GM18873 (cell line): ENCODE data around the gene DCAF8.

Experiments
- ATAC-seq: cut with Tn5 transposase; IDR thresholded peaks from one replicate; pipeline ENCODE4 v1.9.1; 2021; ENCODE audit warnings: mild to moderate bottlenecking, moderate library complexity, moderate number of reproducible peaks; ENCODE audit not compliant: unreplicated experiment, low FRiP score

The DCAF8 gene

DNA sequence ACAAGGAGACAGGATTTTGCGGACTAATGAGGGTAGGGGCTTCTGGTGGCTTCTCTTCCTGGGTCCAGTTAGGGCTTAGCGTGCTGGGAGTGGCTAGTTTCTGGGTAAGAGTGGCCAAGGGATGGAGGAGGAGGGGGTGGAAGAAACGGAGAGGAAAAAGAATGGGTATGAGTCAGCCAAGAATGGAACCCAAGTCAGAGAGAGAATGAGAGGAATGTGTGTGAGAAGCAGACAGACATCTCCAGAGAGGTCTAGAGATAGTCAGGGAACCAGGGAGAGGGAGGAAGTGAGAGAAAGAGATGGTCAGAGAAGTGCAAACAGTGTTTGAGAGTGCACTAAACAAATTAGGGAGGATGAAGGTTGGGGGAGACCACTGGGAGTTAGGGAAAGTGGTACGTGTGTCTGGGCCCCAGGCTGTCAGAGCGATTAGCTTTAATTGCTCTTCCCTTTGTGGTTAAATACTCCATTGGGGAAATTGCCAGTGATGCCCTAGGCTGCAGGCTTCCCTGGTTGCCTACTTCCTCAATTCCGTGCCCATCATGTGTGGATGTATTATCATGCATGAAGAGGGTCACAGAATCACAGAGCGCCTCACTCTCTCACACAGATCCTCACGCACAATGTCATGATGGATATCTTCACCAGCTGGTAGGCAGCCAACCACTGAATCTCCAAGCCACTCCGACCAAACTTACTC is 55.8 kb downstream of the DCAF8 start:
- no peak for ATAC-seq

DNA sequence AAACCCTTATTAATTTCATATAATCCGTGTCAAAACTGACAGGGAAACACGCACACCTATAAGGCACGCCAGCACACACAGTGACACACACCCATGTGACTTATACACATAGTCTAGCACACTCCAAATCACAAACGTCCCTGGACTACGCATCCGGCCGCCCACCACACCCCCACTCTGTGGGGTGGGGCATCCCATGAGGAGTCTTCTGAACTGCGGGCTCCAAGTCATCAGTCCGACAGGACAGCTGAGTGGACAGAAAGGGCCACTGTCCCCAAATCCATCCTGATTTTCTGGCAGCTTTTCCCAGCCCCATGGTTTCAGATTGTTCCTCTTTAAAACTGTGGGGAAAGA is 56.3 kb downstream of the DCAF8 start:
- no peak for ATAC-seq

DNA sequence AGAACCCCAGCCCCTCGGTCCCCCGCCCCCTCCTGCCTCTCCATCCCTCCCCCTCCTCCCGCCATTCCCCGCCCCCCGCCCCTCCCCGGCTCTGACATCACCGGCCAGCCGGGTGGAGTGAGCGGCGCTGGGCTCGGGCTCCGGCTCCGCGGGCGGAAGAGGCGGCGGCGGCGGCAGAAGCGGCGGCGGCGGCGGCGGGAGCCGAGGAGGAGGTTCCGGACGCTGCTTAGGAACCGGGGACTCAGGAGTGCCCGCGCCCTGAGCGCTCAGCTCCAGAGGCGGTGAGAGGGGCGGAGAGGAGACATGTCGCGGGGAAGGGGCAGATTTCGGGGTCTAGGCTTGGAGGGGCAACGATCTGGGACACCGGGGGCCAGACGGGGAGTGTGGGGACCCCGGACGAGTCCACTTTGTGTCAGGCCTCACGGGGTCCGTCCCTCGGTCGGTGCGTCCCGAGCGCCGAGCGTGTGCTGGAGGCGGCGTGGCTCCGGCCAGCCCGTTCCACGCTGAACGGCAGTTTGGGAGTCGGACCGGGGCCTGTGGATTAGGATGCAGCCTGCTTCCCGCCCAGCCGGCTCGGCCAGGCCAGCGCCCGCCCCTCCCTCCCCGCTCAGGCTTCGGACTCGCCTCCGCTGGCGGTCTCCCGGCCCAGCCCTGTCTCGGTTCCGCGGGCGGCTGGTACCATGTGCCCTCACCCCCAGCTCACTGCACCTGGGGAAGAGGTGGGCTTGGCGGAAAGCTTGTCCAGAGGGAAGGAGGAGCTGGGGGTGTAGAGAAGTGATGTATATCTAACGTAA is 56.9 kb downstream of the DCAF8 start, which contains the start of gene PEA15:
TSS of gene PEA15 (plus strand) at position 143 of the 794 bp plus-strand sequence. CDS start 6,161 bp downstream, outside the sequence.
- ATAC-seq: no peak

DNA sequence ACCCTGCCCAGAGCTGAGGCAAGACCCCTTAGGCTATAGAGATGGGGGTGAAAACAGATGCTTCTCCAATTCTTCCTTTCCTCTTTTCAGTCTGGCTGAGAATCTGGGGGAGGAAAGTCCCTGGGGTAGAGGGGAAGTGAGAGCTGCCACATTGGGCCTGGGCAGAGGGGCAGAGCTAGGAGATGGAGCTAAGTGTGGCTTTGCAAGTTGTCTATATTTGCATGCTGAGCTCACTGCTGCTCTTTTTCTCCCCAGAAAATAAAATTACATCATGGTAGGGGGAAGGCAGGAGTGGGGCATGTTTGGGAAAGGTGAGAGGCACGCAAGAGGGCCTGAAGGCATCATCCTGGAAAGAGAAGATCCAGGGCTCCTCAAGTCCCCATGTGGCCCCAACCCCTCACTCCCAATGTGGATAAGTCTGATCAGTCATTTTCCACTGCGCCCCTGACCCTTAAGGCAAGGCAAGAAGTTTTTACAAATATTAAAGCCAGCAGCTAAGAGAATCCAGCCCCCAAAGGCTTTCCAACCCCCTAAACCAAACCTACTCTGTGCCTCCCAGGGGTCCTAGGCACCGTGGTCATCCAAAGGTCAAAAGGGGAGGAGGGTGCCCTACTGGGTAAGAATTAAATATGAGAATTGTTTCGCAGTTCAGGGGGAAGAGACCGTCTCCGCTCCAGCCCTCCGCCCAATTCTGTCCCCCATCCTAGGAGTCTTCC is 57.7 kb downstream of the DCAF8 start:
- ATAC-seq: peak; percentile 74

DNA sequence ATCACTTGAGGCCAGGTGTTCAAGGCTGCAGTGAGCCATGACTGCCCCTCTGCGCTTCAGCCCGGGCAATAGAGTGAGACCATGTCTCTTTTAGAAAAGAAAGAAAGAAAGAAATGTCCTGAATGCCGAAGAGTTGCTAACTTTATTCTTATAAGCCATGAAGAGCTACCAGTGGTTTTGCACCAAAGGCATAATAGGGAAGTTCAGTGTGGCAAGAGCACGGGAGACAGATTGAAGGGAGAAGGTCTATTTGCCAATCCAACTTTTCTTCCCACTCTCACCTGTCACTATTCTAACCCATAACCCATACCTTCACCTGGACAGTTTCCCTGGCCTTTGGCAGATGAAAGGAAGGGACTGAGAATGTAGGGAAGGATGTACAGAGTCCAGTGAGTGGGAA is 61.6 kb downstream of the DCAF8 start:
- no peak for ATAC-seq

DNA sequence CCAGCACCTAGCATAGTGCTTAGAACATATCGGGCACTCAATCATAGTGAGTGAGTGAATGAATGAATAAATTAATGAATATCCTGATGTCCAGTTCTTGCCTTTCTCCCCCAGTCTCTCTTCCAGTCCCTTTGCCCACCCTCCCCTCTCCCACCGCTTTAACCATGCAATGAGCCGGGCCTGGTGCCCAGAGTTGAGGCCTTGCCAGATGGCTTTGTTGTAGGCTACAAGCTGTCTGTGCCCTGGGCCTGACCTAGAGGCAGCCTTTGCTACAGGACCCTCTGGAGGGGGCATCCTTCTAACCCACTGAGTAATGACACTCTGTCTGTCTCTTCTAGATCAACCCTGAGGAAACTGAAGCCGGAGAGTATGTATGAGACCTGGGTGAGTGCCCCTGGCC is 65.1 kb downstream of the DCAF8 start:
- ATAC-seq: no peak

DNA sequence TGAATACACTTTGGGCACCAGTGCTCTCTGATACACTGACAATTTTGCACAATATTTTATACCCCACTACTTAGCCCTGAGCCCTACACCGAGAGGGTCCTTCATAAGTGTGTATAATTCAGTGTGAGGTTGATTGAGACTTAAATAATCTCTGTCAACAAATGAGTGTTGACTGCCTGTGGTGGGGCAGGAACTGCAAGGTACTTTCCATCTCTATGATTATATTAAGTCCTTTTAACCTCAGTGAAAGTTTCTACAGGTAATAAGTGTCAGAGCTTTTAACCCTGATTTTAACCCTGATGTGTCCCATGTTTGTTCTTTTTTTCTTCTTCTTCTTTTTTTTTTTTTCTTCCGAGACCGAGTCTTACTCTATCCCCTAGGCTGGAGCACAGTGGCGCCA is 66.2 kb downstream of the DCAF8 start:
- no peak for ATAC-seq

DNA sequence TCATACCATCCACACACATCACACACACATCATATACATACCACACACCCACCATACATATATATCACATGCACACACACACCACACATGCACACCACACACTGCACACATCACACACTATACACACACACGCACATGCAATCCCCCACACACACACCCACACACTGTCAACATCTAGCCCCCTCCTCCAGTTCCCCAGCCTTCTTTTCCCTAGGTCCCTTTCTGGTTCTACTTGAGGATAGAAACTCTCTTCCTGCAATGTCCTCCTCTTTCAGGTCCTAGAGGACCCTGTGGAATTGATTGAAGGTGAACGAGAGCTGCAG is 67.7 kb downstream of the DCAF8 start:
- ATAC-seq: no peak

DNA sequence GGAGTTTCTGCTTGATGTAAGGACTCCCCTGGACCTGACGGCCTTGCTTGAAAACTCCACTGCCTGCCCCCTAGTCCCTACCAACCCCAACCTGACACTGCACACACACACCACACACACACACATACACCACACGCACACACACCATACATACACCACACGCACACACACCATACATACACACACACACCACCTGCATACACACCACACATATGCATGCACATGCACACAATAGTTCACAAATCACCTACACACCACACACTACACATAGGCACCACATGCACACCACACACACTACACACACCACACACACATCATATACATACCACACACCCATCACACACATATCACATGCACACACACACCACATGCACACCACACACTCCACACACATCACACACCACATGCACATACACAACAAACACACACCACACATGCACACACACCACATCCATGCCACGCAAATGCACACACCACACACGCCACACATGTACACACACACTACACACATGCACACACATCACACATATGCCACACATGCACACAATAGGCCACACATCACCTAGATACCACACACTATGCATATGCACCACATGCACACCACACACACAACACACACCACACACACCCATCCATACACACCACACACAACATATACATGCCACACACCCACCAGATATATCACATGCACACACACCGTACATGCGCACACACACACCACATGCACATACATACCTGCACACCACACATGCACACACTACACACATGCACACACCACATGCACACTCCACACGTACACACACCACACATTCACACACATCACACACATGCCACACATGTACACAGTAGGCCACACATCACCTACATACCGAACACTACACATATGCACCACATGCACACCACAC is 68.3 kb downstream of the DCAF8 start:
- ATAC-seq: no peak

DNA sequence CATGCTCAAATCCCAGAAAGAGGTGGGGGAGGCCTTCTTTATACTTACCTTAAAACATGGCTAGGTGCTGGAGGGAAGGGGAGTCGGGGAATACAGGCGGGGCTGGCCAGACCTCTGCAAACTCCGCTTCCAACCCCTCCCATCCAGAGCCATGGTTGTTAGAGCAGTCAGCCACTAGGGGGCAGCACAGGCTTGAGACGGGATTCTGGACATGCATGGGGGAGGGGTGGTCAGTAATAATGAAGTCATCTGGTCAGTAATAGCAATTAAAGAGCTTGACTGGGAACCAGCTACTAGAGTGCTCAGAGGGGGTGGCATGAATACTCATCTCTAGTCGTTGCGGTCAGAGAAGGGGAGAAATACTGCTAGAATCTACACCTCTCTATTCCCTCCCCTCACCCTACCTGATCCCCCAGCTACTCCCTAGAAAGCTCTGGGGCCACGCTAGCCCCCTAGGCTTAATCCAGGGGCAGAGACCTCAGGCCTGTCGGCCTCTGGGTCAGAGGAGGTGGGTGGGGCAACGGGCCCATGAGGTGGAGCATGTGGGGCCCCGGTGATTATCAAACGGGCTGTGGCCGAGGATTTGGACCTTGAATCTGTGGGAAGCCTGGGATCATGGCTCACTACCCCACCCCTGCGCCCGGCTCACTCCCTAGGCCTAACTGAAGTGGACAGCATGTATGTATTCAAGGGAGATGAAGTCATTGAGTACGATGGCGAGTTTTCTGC is 69.1 kb downstream of the DCAF8 start:
- ATAC-seq: no peak

DNA sequence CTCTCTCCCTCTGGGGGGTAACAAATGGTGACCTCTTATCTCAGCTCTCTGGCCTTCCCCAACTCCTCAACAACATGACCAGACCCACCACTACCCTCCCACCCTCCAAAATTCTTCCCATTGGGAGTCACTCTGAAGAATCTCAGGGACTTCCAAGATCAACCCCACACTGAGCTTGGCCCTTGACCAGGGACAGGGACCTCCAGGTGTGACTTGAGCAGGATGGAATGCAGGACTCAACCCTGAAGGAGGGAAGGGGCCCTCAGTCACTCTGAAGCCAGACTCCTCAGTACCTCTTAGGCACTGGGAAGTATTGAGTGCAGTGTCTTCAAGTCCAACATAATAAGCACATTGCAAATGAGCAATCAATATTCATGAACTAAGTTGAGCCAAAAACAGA is 70.1 kb downstream of the DCAF8 start:
- no peak for ATAC-seq

DNA sequence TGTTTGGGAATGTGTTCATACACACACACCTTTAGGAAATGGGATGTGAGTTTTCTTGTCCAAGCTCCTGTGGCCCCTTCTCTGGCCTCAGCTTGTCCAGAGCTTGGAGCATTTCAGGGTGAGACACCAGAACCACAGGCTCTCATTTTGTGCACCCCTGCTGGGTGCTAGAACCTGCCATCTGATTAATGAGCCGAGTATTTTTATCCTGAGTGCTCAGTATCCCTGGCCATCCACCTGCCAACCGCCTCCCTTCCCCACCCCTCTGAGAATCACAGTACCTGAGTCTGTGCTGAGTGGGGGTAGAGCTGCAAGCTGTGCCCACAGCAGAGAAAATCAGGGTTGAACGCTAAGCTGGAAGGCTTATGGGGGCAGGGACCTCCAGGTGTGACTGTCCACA is 70.6 kb downstream of the DCAF8 start:
- ATAC-seq: no peak

DNA sequence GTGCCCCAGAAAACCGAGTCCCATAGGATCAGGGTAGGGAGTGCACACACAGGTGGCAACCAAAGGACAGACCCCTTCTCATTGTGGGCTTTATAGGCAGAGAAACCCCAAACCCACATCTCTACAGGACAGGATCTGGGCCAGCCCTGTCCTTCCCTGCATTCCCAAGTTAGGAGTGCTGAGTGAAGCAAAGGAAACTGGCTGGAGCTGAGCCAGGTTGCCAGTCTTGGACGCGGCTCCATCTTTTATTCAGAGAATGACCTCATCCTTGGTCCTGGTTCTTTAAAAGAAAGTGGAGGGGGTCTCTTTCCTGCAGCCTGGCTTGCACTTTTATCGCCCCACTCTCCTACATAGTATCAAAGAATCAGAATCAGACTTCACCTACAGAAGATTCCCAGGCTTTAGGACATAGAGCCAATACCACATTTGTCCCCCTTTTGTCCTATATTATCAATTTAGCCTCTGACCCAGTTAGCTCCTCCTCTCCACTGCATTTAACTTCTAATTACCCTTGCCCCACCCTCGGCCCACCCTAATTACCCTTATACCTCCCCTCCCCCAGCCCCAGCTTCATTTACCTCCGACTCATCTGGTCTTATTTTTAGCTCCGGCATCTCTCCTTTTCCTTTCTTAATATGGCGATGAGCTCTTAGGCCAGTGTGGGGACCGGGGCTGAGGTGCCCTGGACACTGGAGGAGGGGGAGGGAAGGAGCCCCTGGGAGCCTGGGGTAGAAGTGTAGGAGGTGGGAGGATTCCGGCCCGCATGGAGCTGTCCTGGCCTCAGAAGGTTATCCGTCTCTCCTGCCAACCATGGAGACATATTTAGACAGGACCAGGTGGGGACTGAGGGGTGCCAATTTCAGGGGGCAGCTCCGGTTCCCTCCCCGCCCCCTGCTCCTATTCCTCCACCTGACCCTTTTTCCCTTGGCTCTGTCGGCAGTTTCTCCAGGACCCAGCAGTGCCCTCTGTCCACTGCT is 72.4 kb downstream of the DCAF8 start, which contains the start of gene CASQ1:
TSS of gene CASQ1 (plus strand) at position 927 of the 977 bp plus-strand sequence. CDS start 177 bp downstream, outside the sequence.
- ATAC-seq: no peak

DNA sequence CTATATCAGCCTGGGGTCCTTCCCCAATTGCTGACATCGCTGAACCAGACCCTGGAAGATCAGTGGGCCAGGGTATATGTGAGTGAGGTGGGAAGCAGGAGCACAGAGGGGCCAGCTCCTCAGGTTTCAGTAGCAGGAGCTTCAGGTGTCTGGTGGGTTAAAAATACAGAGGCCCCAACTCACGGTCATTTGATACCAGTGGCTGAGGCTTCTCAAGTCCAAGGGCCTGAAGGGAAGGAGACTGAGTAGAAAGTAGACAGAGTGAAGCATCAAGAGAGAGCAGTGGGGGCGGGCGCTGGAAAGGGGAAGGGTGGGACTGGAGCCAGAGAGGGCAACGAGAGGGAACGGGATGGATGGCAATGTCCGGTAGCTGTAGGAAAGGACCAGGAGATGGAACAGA is 74.0 kb downstream of the DCAF8 start:
- no peak for ATAC-seq

DNA sequence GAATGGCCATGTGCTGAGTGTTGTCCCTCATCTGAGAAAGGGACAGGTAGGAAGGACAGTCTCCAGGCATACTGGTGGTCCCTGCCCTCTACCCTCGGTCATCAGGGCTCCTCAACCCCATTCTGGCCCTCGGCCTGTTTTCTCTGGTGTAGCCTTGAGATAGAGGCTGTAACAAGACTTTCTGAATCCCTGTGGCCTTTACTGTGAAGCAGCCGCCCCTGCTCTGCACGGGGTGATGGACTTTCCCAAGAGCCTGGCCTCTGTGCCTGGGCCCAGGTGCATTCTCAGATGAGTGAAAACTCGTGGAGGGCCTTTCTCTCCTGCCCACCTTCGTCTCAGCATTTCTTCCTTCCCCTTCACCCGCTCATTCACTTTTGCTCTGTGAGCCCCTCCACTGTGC is 74.9 kb downstream of the DCAF8 start:
- ATAC-seq: no peak

DNA sequence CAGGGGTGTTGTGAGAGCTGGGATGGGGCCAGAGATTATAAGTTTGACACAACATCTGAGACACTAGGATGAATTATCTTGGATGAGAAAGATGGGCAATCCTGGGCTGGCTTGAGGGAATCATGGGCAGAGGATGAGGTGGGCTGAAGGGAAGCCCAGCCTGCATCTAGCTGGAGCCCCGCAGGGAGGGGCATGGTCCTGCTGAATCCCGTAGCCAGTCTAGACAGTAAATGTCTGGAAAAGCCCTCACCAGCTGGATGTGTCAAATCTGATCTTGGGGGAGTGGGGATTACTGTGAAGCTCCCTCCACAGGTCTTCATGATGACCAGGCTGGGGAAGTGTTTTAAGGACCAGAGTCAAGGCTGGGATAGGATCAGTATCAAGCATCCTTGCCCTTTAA is 75.6 kb downstream of the DCAF8 start:
- ATAC-seq: no peak

DNA sequence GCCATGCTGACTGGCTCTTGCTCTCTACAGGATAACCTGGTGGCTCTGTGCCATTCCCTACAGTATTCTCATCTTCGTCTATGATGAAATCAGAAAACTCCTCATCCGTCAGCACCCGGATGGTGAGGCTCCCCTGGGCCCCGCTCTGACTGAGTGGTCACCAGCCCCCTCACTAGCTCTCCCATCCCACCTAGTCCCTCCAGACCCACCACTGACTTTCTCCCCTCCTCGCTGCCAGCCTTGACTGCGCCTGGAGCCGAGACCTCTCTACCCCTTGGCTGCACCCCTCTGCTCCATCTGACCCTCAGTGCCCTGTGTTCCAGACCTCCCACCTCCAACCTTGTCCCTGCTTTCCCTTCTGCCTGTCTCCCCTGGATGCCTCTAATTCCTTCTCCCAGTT is 76.1 kb downstream of the DCAF8 start:
- no peak for ATAC-seq

DNA sequence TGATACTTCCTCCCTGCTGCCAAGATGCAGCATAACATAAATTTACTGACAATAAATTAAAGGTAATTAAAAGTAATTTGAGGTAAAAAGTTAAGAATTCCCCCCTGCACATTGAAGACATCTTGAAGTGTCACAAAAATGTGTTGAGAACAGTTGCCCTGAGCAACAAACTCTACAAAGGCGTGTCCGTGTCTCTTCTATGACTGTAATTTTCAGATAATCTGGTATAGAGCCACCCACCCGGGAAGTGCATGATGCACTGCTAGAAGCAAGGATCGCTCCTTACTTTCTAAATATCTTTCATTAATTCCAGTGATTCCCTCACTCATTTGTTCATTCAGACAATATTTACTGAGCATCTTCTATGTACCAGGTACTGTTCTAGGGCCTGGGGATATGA is 83.0 kb downstream of the DCAF8 start:
- ATAC-seq: no peak

DNA sequence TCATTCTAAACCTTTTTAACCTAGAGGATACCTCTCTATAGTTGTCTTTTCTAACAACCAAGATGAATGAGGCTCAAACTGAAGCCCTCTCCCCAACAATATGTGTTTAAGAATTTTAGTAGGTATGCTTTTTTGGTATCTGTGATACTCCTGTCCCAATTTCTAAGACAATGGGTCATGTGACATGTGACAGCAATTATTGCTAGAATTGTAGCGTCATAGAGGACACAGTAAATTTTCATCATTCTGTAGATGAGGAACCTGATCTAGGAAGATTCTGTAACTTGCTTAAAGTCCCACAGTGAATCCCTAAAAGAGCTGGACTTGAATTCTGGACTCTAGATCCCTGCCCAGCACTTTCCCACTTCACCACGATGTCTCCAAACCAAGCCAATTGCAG is 83.6 kb downstream of the DCAF8 start:
- ATAC-seq: no peak
